Activated CD8-positive, alpha-beta T cell treated with anti-CD3 and anti-CD28 coated beads for 36 hours (primary cell): ENCODE results near the gene MAP7. TPM values are rescaled to one million over a fixed set of nuclear protein-coding genes. Genes with fewer than 3 reads are reported as not detected.

ENCODE experiments used
- ATAC-seq: fragments of 200-7000 bp; cut with Tn5 transposase; one replicate; pipeline ENCODE4 v1.10.0; 2021; ENCODE audit warnings: mild to moderate bottlenecking, moderate library complexity
- CTCF ChIA-PET: fragments of 350-600 bp; sonication (Branson Sonifier 250); formaldehyde crosslinking; loops from one replicate; lab custom pipeline; 2021; ENCODE audit warnings: antibody characterized with exemption; lab: Charles Lee
- POLR2A ChIA-PET: fragments of 350-600 bp; sonication (Branson Sonifier 250); formaldehyde crosslinking; loops from one replicate; lab custom pipeline; 2021; ENCODE audit warnings: antibody characterized with exemption; lab: Charles Lee
- DNase-seq: peaks from one replicate; pipeline ENCODE4 v3.0.0-alpha.2; 2020
- H3K27ac Mint-ChIP-seq: one replicate; pipeline ENCODE4 v1.8.0; 2021; ENCODE audit warnings: mild to moderate bottlenecking, mixed read lengths
- H3K27me3 Mint-ChIP-seq: one replicate; pipeline ENCODE4 v1.8.0; 2021; ENCODE audit warnings: mixed read lengths
- H3K36me3 Mint-ChIP-seq: one replicate; pipeline ENCODE4 v1.8.0; 2021; ENCODE audit warnings: low read depth, mixed read lengths
- H3K4me1 Mint-ChIP-seq: one replicate; pipeline ENCODE4 v1.8.0; 2021; ENCODE audit warnings: low read depth, mixed read lengths
- H3K4me3 Mint-ChIP-seq: one replicate; pipeline ENCODE4 v1.8.0; 2021; ENCODE audit warnings: mild to moderate bottlenecking, moderate library complexity, mixed read lengths
- H3K9me3 Mint-ChIP-seq: one replicate; pipeline ENCODE4 v1.8.0; 2021; ENCODE audit warnings: mixed read lengths
- intact Hi-C: fragments of 100-400 bp; cut with micrococcal nuclease; formaldehyde crosslinking; loops from one replicate; pipeline ENCODE4 v1.10.0; 2022
- total RNA-seq, 2 experiments: library from RNA; stranded (reverse); gene quantifications; one replicate each; pipeline ENCODE4 v1.2.3, GENCODE V29; 2021
- TF ChIP-seq, protein P1 (sequence below): fragments of 200-600 bp; IDR thresholded peaks from one replicate; pipeline ENCODE4 v1.8.0; 2022; ENCODE audit warnings: antibody characterized with exemption, mild to moderate bottlenecking

The MAP7 gene
- total RNA-seq, 2 experiments from 2014 or later: 0.47 to 0.67 TPM

DNA sequence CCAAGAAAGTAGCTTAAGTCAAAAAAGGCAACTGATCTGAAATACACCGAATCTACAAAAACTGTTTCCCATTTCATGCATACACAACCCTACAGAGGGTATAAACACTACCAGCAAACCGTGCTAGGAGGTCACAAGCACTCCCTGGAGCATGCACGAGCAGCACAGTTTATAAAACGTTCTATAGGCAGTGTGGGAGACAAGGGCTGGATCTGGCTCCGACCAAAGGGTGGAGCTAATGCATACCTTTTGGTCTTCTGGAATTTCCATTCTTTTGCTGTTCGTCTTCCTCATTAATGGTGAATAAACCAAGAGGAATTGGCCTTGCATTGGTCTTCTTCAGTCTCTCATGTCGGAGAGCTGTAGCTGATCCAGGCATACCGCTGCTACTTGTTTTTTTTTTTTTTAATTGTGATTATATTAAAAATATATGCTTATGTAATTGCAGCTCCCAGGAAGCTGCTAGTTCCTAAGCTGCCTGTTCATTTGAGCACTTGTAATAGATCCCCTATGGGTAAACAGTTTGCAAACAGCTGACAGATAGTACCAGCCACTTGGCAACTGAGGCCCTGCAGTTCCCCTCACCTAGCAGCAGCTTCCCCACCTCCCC, 24.5 kb downstream of the MAP7 start:
- ChIA-PET POLR2A (interaction anchor here (0.8 kb wide), 1 partner anchor 30 kb away, joined by 3 read pairs; no protein-coding TSS in a partner anchor), CTCF (interaction anchor here (1.0 to 1.4 kb wide), 5 partner anchors 19 to 299 kb away, joined by 3 to 7 read pairs (median 3); partner anchors contain the start of gene MAP7)
- Mint-ChIP-seq H3K4me3 (peak overlapping the region; percentile 13), H3K36me3 (no peaks in the 10 kb centered on the region), H3K27me3 (peaks cover 15% of the 10 kb centered on the region), H3K27ac (no peak overlapping the region), H3K9me3 (no peaks in the 10 kb centered on the region), H3K4me1 (peaks cover 19% of the 10 kb centered on the region)
- intact Hi-C loops: no loop called here
- TF ChIP-seq, protein P1, sequence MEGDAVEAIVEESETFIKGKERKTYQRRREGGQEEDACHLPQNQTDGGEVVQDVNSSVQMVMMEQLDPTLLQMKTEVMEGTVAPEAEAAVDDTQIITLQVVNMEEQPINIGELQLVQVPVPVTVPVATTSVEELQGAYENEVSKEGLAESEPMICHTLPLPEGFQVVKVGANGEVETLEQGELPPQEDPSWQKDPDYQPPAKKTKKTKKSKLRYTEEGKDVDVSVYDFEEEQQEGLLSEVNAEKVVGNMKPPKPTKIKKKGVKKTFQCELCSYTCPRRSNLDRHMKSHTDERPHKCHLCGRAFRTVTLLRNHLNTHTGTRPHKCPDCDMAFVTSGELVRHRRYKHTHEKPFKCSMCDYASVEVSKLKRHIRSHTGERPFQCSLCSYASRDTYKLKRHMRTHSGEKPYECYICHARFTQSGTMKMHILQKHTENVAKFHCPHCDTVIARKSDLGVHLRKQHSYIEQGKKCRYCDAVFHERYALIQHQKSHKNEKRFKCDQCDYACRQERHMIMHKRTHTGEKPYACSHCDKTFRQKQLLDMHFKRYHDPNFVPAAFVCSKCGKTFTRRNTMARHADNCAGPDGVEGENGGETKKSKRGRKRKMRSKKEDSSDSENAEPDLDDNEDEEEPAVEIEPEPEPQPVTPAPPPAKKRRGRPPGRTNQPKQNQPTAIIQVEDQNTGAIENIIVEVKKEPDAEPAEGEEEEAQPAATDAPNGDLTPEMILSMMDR: no peak
- ATAC-seq: no peak
- DNase-seq: no peak

DNA sequence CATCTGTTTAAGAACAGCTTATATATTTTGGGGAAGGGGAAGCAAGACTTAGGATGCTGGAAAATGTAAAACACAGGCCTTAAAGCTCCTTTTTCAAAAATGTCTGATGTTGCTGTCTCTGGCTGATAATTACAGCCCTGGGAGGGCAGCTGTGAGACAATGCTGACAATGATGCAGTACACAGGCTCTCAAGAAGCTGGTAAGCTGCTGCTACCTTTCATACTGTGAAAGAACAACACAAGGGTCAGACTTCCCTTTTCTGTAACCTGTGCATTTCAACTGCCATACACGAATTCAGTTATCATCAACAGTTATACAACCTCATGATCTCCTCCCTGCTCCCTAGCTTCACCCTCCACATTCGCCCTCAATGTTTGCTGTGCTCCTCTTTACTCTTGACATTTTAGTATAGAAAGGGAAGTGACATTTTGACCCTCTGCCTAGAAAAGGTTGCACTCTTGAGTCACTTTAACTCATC, 25.2 kb downstream of the MAP7 start:
- intact Hi-C loops: no loop called here

DNA sequence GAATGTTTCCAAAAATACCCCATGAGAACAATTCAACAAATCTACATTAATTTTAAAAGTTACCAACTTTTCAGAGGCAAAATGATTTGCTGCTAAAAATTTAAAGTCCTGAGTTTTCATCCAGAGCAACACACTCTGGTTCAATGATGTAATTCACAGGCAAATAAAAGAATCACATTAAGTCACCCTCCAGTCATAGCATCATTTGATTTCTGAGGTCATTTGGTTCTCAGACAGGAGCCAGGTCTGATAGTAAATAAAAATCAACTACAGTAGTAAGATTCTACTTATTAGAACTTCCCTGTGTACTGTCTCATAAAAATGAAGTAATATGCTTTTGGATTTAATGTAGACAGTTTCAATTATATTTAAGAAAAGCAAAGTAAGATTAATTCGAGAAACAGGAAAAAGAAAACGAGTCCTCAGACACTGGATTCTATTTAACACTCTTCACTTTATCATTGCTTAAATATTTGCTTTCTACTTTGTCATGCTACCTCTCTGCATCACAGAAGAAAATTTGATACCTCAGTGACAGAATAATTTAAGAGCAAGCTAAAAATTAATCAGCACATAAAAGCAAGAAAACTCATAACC, 25.8 kb downstream of the MAP7 start:
- TF ChIP-seq, protein P1: no peak
- no peaks in the 10 kb centered on the region for H3K36me3 Mint-ChIP-seq
- no peak for DNase-seq
- no peak for ATAC-seq
- intact Hi-C loops: no loop called here
- POLR2A ChIA-PET: no interaction called here
- H3K9me3 Mint-ChIP-seq: no peaks in the 10 kb centered on the region
- H3K4me3 Mint-ChIP-seq: no peak overlapping the region
- CTCF ChIA-PET: interaction anchor here (1.3 kb wide), 1 partner anchor 298 kb away, joined by 3 read pairs; no protein-coding TSS in a partner anchor
- H3K27me3 Mint-ChIP-seq: peaks cover 15% of the 10 kb centered on the region
- no peak overlapping the region for H3K27ac Mint-ChIP-seq
- H3K4me1 Mint-ChIP-seq: peaks cover 19% of the 10 kb centered on the region

More for the DNA sequence above, 25.2 kb downstream of the MAP7 start:
- H3K36me3 Mint-ChIP-seq: no peaks in the 10 kb centered on the region
- TF ChIP-seq, protein P1: no peak
- peaks cover 15% of the 10 kb centered on the region for H3K27me3 Mint-ChIP-seq
- no peak for DNase-seq
- peak; percentile 40 for ATAC-seq
- ChIA-PET POLR2A (no interaction called here), CTCF (interaction anchor here (1.3 to 1.4 kb wide), 2 partner anchors 29 to 299 kb away, joined by 3 read pairs; no protein-coding TSS in a partner anchor)
- H3K27ac Mint-ChIP-seq: peak overlapping the region; percentile 17
- peaks cover 19% of the 10 kb centered on the region for H3K4me1 Mint-ChIP-seq
- H3K4me3 Mint-ChIP-seq: no peak overlapping the region
- no peaks in the 10 kb centered on the region for H3K9me3 Mint-ChIP-seq

DNA sequence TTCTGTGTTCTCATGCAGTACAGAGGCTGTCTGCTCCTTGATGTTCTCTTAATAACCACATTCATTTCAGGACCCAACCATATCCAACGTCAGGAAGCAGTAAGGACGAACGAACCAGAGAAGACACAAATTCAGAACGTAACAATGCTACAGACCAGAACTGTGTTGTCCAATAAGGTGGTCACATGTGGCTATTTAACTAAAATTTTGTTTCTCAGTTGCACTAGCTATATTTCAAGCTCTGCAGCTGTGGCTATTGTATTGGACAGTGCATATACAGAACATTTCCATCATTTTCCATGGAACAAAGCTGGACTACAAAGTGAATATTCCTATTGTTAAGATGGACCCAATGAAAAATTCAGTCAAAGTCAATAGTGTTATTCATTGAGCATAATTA, 27.0 kb downstream of the MAP7 start:
- ChIA-PET POLR2A (no interaction called here), CTCF (interaction anchor here (1.0 kb wide), 1 partner anchor 18 kb away, joined by 3 read pairs; no protein-coding TSS in a partner anchor)
- intact Hi-C loops: no loop called here
- no peak for ATAC-seq
- Mint-ChIP-seq H3K27me3 (peaks cover 15% of the 10 kb centered on the region), H3K36me3 (no peaks in the 10 kb centered on the region), H3K9me3 (no peaks in the 10 kb centered on the region), H3K4me1 (peaks cover 19% of the 10 kb centered on the region), H3K27ac (no peak overlapping the region), H3K4me3 (no peak overlapping the region)
- DNase-seq: no peak
- TF ChIP-seq, protein P1: no peak

DNA sequence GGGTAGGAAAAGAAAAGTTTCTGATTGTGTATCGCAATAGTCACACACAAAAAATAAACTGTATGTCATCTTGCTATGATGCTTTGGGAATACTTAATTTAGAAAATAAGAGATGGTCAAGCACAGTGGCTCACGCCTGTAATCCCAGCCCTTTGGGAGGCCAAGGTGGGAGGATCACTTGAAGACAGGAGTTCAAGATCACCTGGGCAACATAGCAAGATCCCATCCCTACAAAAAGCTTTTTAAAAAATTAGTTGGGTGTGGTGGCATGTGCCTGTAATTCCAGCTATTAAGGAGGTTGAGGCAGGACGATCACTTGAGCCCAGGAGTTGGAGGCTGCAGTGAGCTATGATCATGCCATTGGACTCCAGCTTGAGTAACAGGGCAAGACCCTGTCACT, 27.6 kb downstream of the MAP7 start:
- Mint-ChIP-seq H3K9me3 (no peaks in the 10 kb centered on the region), H3K27ac (no peak overlapping the region), H3K36me3 (no peaks in the 10 kb centered on the region), H3K4me3 (no peak overlapping the region), H3K27me3 (peaks cover 15% of the 10 kb centered on the region), H3K4me1 (peaks cover 19% of the 10 kb centered on the region)
- no peak for ATAC-seq
- ChIA-PET POLR2A (no interaction called here), CTCF (interaction anchor here (1.0 kb wide), 1 partner anchor 19 kb away, joined by 3 read pairs; no protein-coding TSS in a partner anchor)
- DNase-seq: no peak
- intact Hi-C loops: no loop called here
- TF ChIP-seq, protein P1: no peak
